ENCODE measurements around the gene VMAC.
"Not testable (repeated sequence)": the region's sequence is repeated elsewhere in the genome, so short reads cannot be mapped to it uniquely, and the experiment has no call there.

Gene VMAC, protein sequence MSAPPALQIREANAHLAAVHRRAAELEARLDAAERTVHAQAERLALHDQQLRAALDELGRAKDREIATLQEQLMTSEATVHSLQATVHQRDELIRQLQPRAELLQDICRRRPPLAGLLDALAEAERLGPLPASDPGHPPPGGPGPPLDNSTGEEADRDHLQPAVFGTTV

DNA sequence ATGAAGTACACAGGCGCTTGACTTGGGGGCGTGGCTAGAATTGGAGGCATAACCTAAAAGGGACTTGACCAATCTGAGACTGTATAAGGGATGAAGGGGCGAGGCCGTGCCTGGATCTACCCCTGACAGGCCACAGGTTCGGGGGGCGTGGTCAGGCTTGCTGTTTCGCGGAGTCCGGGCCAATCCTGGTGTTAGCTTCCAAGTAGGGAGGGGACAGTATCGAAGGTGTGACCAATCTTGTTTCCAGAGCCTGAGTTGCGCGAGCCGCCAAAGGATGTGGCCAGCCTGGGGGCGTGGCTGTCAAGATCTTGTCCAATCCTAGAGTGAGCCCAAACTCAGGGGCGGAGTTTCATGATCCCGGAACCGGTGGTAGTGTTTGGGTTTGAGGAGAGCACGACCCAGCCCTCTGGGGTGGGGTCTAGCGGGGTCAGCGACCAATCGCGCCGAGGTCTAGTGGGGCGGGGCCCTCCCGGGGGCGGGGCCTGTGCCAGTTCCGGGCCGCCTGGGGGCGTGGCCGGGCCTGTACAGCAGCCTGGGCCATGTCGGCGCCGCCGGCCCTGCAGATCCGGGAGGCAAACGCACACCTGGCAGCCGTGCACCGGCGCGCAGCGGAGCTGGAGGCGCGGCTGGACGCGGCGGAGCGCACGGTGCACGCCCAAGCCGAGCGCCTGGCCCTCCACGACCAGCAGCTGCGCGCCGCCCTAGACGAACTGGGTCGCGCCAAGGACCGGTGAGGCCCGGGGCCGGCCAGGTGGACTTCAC lies at the start of gene VMAC:
Gene VMAC, plus strand, starts transcription at position 521 of the 762 bp plus-strand sequence. Its CDS starts 19 bp downstream, at position 540.
- DNase-seq, result peak; percentile 100

- not testable (repeated sequence) for DNase-seq
Observed at GRCh38 chr19:5855151-5855550, 49.5 kb upstream of the VMAC start.

DNA sequence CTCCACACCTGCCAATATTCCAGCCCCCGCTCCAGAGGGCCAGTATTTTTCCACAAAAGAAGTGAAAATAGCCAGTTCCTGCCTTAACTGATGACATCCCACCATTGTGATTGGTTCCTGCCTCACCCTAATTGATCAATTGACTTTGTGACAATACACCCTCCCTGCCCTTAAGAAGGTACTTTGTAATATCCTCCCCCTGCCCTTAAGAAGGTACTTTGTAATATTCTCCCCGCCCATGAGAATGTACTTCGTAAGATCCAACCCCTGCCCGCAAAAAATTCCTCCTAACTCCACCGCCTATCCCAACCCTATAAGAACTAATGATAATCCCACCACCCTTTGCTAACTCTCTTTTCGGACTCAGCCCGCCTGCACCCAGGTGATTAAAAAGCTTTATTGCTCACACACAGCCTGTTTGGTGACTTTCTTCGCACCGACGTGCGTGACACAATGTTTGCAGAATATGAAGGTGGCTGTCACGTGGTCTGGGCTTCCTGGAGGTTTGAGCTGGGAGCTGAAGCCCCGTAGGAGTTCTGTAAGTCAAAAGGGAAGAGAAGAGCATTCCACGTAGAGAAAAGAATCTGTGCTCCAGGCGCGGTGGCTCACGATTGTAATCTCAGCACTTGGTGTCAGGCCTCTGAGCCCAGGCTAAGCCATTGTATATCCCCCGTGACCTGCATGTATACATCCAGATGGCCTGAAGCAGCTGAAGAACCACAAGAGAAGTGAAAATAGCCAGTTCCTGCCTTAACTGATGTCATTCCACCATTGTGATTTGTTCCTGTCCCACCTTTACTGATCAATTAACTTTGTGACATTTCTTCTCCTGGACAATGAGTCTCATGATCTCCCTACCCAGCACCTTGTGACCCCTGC lies 47.2 kb upstream of the VMAC start:
- DNase-seq, result no peak

- no peak for DNase-seq
Observed at GRCh38 chr19:5863030-5863665, 41.5 kb upstream of the VMAC start.

DNA sequence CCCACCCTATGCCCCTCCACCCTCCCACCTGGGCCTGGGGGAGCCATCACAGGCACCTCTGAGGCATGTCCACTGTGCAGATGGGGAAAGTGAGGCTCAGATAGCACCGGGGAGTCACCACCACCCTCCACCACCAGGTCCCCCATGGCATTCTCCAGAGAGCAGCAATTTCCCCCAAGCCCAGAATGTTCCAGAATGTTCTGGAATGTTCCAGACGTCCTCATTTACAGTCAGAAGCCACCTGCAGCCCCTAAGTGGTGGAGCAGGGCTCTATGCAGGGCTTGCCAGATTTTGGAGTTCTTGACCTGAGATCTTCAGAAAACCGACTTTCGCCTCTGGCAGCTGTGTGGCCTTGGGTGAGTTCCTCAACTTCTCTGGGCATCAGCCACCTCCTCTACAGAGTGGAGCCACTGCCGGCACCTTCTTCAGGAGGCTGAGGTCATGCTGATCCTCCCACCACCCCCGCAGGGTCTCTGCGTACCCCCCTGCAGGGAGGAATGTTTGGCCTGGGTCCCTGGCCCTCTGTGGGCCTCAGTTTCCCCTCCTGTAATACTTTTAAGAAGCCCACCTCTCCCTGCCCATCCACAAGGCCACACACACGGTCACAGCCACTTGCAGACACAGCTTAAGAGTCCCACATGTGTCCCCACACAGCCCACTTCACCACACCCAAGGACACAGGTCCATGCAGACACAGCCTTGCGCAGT lies 40.5 kb upstream of the VMAC start:
- DNase-seq, result no peak

DNA sequence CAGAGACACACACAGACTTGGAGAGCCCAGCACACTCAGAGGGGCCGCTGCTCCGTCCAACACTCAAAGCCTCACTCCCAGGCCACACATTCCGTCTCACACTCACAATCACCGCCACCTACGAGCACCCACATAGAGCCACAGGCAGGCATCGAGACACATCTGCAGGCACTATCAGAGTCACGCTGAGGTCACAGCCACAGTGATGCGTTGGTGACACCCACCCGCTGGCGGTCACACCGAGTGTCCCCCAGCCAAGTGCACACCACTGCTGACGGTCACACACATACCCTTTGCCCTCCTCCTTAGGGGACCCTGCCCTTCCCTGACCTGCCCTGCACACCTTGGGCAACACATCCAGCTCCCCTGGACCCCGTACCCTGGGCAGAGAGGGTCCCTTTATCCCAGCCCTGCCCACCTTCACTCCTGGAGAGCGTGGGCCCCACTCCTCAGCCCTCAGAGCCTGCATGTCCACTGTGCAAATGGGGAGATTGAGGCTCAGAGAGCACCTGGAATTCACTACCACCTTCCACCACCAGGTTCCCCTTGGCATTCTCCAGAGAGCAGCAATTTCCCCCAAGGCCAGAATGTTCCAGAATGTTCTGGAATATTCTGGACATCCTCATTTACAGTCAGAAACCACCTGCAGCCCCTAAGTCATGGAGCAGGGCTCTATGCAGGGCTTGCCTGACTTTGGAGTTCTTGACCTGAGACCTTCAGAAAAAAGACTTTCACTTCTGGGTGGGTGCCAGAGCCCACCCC lies 39.8 kb upstream of the VMAC start:
- DNase-seq, result no peak

DNA sequence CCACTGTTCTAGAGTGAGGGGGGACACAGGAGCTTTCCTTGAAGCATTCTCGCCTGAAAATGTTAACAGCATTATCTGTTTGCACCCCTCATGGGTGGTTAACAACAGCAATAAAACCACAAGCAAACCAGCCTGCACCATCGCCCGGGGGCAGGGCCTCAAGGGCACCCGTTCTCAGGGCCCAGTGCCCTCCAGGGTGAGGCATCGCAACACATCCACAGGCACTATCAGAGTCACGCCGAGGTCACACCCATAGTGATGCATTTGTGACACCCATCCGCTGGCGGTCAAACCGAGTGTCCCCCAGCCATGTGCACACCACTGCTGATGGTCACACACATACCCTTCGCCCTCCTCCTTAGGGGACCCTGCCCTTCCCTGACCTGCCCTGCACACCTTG lies 38.9 kb upstream of the VMAC start:
- no peak for DNase-seq

DNA sequence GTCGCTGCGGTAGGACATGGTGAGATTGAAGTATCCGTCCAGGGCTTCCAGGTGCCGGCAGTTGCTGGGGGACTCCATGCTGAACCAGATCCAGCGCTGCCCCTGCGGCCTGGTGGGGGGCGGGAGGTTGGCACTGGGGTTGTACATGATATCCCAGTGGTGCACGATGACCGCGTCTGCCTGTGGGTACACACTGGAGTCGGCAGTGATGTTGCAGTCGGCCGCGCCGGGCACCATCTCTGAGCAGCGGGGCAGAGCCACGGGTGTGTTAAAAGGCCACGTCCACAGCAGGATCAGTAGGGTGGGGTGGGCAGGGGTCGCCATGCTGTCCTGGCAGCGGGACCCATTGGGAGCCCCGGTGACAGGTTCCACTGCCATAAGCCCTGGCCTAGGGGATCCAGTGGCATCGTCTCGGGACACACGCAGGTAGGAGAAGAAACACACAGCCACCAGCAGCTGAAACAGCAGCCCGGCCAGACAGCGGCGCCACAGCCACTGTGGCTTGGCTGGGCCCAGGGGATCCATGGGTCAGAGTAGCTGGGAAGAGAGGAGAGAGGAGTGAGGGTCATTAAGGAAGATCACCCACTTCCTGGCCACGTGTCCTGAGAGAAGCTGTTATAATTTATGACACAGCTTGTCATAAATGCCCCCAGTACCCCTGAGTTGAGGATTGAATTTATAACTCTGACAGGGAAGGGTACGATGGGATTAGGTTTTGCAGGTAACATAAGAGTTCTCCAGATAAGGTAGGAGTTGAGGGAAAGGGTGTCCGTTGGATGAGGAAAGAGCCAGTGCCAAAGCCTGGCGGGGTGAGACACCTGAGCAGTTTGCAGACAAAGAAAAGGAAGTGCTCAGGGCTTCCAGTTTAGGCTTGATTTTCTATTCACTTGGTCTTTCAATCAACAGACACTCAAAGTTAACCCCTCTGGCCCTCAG lies 37.2 kb upstream of the VMAC start:
- DNase-seq, result no peak

DNA sequence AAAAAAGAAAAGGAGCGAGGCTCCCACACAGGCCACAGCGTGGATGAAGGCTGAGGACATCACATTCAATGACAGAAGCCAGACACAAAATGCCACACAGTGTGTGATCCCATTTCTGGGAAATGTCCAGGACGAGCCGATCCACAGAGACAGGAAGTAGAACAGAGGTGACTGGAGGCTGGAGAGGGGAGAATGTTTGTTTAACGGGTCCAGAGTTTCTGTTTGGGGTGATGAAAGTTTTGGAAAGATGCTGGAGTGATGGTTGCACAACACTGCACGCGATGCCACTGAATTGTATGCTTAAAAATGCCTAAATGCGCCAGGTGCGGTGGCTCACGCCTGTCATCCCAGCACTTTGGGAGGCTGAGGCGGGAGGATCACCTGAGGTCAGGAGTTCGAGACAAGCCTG lies 33.7 kb upstream of the VMAC start:
- no peak for DNase-seq

DNA sequence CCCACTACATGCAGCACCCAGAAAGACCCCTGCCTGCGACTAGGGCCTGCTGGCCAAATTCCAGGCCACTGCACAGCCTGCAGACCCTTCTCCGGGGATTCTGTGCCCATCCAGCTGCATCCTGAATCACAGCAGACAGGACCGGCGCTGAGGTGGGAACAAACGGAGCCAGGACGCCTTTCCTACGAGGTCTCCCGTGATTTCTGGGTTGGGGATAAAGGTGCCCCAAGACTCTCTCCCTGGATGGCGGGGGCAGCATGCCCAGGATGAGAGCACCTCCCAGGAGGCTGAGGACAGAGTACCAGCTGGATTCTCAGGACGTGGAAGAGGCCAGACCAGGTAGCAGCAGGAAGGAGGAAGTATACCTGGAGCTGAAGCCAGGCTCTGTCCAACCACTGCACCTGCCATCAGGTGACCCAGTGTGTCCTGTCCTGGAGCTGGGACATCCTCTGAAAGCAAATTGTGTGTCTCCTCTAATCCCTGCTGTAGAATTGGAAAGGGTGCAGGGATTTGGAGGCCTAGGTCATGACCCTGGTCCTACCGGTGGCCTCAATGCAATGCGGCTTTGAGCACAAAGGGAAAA lies 31.0 kb upstream of the VMAC start:
- no peak for DNase-seq

DNA sequence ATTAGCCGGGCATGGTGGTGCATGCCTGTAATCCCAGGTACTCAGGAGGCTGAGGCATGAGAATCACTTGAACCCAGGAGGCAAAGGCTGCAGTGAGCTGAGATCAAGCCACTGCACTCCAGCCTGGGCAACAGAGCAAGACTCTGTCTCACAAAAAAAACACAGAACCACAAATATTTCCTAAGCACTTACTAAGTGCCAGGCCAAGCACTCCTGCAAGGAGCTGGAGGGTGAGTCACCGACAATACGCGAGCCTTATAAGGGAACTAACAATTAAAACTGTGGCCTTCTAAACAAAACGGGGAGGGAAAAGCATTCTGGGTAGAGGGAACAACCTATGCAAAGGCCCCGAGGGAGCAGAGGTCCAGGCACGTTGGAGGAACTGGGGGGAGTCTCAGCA lies 30.2 kb upstream of the VMAC start:
- not testable (repeated sequence) for DNase-seq

GRCh38 chr19:5877427-5877826 lies 27.2 kb upstream of the VMAC start:
- no peak for DNase-seq

GRCh38 chr19:5877882-5878281 lies 26.8 kb upstream of the VMAC start:
- DNase-seq, result no peak

DNA sequence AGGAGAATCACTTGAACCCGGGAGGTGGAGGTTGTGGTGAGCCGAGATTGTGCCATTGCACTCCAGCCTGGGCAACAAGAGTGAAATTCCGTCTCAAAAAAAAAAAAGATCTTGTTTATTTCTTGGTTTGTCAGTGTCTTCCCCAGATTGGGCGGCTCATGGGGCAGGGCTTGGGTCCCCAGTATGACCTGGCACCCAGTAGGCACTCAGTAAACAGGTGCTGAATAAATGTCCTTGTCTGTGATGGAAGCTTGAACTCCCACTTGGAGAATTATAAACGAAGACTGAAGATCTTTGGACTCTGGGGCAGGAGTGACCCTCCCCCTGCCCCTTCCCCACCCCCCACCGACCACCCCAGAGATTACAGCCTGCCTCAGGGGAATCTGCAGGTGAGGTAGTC lies 24.5 kb upstream of the VMAC start:
- no peak for DNase-seq

DNA sequence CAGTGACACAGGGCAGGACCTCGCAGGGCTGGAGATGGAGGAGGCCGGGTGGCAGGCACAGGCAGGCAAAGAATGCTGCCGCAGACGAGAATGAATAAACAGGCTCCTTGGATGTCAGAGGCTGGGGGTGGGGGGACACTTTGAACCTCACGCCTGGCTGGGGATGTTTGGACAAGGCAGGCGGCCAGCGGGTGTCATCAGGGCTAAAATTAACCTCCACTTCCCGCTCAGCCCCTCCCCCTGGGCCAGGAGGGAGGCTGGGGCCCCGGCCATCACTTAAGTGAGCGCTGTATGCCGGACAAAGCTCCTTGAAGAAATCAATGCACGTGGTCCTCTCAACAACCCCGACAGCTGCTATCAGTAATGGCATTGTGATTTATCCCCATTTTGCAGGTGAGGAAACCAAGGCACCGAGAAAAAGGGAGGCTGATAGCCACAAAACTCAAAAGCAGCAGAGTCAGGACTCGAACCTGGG lies 24.0 kb upstream of the VMAC start:
- no peak for DNase-seq

GRCh38 chr19:5881543-5882299 lies 23.0 kb upstream of the VMAC start:
- no peak for DNase-seq

DNA sequence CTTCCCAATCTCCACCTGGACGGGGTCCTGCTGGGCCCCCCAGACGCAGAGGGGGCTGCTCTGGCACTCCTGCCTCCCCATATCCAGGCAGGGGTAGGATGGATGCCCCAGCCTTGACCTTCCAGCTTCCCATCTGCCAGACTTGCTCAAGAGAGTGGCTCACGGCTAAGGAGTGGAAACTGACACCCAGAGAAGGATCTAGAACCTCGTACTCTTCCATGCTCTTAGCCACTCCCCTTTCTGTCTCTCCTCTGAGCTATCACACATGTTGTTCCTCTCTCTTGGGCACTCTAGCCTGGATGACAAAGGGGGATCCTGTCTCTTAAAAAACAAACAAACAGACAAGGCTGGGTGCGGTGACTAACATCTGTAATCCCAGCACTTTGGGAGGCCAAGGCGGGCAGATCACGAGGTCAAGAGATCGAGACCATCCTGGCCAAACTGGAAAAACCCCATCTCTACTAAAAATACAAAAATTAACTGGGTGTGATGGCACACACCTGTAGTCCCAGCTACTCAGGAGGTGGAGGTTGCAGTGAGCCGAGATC lies 22.2 kb upstream of the VMAC start:
- no peak for DNase-seq

DNA sequence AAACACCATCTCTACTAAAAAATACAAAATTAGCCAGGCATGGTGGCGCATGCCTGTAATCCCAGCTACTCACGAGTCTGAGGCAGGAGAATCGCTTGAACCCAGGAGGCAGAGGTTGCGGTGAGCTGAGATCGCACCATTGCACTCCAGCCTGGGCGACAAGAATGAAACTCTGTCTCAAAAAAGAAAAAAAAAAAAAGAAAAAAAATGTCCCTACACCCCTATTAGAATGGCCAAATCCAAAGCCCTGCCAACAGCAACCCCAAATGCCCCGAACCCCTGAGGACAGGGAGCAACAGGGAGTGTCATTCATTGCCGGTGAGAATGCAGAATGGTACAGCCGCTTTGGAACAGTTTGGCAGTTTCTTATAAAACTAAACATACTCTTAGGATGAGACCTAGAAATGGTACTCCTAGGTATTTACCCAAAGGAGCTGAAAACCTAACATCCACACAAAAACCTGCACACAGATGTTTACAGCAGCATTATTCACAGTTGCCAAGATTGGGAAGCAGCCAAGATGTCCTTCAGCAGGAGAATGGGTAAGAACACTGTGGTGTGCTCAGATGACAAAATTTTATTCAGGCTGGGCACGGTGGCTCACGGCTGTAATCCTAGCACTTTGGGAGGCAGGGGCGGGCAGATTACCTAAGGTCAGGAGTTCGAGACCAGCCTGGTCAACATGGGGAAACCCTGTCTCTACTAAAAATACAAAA lies 21.4 kb upstream of the VMAC start:
- DNase-seq, result not testable (repeated sequence)

Measured in GF-D8 (cell line).